Testis (tissue), 2 donors: ENCODE measurements around the gene GRIK4.

ENCODE experiments used
- CTCF ChIP-seq, 3 experiments: fragments of 450-650 bp in 2 of 3; fragments of 200-600 bp in 1 of 3; sonication (generic) in 1 of 3; IDR thresholded peaks; one replicate each; pipeline ENCODE4 v1.5.1; 2016 to 2019; ENCODE audit warnings: antibody characterized with exemption in 3 of 3, mild to moderate bottlenecking in 2 of 3, moderate library complexity in 1 of 3
- POLR2A ChIP-seq: fragments of 450-650 bp; IDR thresholded peaks from one replicate; pipeline ENCODE4 v1.6.1; 2017; ENCODE audit warnings: antibody characterized with exemption, mild to moderate bottlenecking, moderate library complexity

- no peak for TF ChIP-seq POLR2A
- no peak for TF ChIP-seq CTCF (IDR thresholded peaks at IDR 0.05)
These were observed 24.7 kb downstream of the GRIK4 start for GRCh38 chr11:120536091-120536796.
